Measurements from ENCODE around the gene FAM210B.

GRCh38 chr20:56362833-56363413 is 4.1 kb downstream of the FAM210B start:
- TF ChIP-seq SNAI2 (CRISPR knock-in tag; IDR thresholded peaks at IDR 0.05) (no peak), CSRNP3 (CRISPR knock-in tag; IDR thresholded peaks at IDR 0.05) (no peak), GLIS3 (CRISPR knock-in tag; IDR thresholded peaks at IDR 0.05) (no peak), ZNF565 (CRISPR knock-in tag; conservative IDR thresholded peaks at IDR 0.05; ENCODE audit: low read depth) (no peak), RARB (CRISPR knock-in tag; IDR thresholded peaks at IDR 0.05) (no peak), ZFP30 (CRISPR knock-in tag; IDR thresholded peaks at IDR 0.05) (no peak), ZNF8 (CRISPR knock-in tag; IDR thresholded peaks at IDR 0.05) (no peak), ESRRG (CRISPR knock-in tag; IDR thresholded peaks at IDR 0.05) (no peak), CSDC2 (CRISPR knock-in tag; IDR thresholded peaks at IDR 0.05) (no peak), ARNTL (CRISPR knock-in tag; IDR thresholded peaks at IDR 0.05; ENCODE audit: borderline replicate concordance, low read depth) (no peak)
- TF ChIP-seq, protein P1, sequence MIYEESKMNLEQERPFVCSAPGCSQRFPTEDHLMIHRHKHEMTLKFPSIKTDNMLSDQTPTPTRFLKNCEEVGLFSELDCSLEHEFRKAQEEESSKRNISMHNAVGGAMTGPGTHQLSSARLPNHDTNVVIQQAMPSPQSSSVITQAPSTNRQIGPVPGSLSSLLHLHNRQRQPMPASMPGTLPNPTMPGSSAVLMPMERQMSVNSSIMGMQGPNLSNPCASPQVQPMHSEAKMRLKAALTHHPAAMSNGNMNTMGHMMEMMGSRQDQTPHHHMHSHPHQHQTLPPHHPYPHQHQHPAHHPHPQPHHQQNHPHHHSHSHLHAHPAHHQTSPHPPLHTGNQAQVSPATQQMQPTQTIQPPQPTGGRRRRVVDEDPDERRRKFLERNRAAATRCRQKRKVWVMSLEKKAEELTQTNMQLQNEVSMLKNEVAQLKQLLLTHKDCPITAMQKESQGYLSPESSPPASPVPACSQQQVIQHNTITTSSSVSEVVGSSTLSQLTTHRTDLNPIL (CRISPR knock-in tag; IDR thresholded peaks at IDR 0.05; ENCODE audit: low read depth) = no peak
- TF ChIP-seq, protein P2, sequence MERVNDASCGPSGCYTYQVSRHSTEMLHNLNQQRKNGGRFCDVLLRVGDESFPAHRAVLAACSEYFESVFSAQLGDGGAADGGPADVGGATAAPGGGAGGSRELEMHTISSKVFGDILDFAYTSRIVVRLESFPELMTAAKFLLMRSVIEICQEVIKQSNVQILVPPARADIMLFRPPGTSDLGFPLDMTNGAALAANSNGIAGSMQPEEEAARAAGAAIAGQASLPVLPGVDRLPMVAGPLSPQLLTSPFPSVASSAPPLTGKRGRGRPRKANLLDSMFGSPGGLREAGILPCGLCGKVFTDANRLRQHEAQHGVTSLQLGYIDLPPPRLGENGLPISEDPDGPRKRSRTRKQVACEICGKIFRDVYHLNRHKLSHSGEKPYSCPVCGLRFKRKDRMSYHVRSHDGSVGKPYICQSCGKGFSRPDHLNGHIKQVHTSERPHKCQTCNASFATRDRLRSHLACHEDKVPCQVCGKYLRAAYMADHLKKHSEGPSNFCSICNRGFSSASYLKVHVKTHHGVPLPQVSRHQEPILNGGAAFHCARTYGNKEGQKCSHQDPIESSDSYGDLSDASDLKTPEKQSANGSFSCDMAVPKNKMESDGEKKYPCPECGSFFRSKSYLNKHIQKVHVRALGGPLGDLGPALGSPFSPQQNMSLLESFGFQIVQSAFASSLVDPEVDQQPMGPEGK (CRISPR knock-in tag; IDR thresholded peaks at IDR 0.05; ENCODE audit: borderline replicate concordance) = no peak
- TF ChIP-seq, protein P3, sequence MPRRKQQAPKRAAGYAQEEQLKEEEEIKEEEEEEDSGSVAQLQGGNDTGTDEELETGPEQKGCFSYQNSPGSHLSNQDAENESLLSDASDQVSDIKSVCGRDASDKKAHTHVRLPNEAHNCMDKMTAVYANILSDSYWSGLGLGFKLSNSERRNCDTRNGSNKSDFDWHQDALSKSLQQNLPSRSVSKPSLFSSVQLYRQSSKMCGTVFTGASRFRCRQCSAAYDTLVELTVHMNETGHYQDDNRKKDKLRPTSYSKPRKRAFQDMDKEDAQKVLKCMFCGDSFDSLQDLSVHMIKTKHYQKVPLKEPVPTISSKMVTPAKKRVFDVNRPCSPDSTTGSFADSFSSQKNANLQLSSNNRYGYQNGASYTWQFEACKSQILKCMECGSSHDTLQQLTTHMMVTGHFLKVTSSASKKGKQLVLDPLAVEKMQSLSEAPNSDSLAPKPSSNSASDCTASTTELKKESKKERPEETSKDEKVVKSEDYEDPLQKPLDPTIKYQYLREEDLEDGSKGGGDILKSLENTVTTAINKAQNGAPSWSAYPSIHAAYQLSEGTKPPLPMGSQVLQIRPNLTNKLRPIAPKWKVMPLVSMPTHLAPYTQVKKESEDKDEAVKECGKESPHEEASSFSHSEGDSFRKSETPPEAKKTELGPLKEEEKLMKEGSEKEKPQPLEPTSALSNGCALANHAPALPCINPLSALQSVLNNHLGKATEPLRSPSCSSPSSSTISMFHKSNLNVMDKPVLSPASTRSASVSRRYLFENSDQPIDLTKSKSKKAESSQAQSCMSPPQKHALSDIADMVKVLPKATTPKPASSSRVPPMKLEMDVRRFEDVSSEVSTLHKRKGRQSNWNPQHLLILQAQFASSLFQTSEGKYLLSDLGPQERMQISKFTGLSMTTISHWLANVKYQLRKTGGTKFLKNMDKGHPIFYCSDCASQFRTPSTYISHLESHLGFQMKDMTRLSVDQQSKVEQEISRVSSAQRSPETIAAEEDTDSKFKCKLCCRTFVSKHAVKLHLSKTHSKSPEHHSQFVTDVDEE (CRISPR knock-in tag; IDR thresholded peaks at IDR 0.05) = no peak
- TF ChIP-seq, protein P4, sequence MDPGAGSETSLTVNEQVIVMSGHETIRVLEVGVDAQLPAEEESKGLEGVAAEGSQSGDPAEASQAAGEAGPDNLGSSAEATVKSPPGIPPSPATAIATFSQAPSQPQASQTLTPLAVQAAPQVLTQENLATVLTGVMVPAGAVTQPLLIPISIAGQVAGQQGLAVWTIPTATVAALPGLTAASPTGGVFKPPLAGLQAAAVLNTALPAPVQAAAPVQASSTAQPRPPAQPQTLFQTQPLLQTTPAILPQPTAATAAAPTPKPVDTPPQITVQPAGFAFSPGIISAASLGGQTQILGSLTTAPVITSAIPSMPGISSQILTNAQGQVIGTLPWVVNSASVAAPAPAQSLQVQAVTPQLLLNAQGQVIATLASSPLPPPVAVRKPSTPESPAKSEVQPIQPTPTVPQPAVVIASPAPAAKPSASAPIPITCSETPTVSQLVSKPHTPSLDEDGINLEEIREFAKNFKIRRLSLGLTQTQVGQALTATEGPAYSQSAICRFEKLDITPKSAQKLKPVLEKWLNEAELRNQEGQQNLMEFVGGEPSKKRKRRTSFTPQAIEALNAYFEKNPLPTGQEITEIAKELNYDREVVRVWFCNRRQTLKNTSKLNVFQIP (CRISPR knock-in tag; IDR thresholded peaks at IDR 0.05; ENCODE audit: borderline replicate concordance, low read depth) = no peak
